Neural cell (in vitro differentiated cells): ENCODE data around the gene KCNT1. TPM values are rescaled to one million over a fixed set of nuclear protein-coding genes. Genes with fewer than 3 reads are reported as not detected.

Experiments
- H2AFZ ChIP-seq: fragments of 200-600, 300-800 bp; sonication (generic), shearing (Covaris generic); 2 replicates; pipeline ENCODE4 v1.6.0; 2014; ENCODE audit warnings: low read depth, mild to moderate bottlenecking, antibody characterized with exemption, low read length, moderate library complexity
- H3F3A ChIP-seq: fragments of 200-600 bp; shearing (Covaris generic); 2 replicates; pipeline ENCODE4 v1.6.1; 2016; ENCODE audit warnings: mild to moderate bottlenecking, moderate library complexity, mixed read lengths, antibody characterized with exemption, low read length; ENCODE audit not compliant: insufficient read depth, poor library complexity, severe bottlenecking
- H3K27ac ChIP-seq: fragments of 200-600, 300-800 bp; sonication (generic), shearing (Covaris generic); 2 replicates; pipeline ENCODE4 v1.5.1; 2014; ENCODE audit warnings: mild to moderate bottlenecking, low read length, moderate library complexity
- H3K27me3 ChIP-seq: fragments of 300-800, 200-600 bp; sonication (generic), shearing (Covaris generic); 2 replicates; pipeline ENCODE4 v1.6.0; 2014; ENCODE audit warnings: mild to moderate bottlenecking, low read depth, low read length, moderate library complexity; ENCODE audit not compliant: insufficient read depth
- H3K36me3 ChIP-seq: fragments of 300-800, 200-600 bp; sonication (generic), shearing (Covaris generic); 2 replicates; pipeline ENCODE4 v1.5.1; 2014; ENCODE audit warnings: mild to moderate bottlenecking, antibody characterized with exemption, low read length, moderate library complexity; ENCODE audit not compliant: insufficient read depth
- H3K4me2 ChIP-seq: fragments of 300-800, 200-600 bp; sonication (generic), shearing (Covaris generic); 2 replicates; pipeline ENCODE4 v1.6.0; 2014; ENCODE audit warnings: mild to moderate bottlenecking, low read length
- H3K4me3 ChIP-seq: fragments of 300-800, 200-600 bp; sonication (generic), shearing (Covaris generic); 2 replicates; pipeline ENCODE4 v1.5.1; 2014; ENCODE audit warnings: mild to moderate bottlenecking, low read length, moderate library complexity
- H3K79me2 ChIP-seq: fragments of 200-600 bp; shearing (Covaris generic); replicated peaks from 2 replicates; pipeline ENCODE4 v1.6.0; 2014; ENCODE audit warnings: mild to moderate bottlenecking, low read length, moderate library complexity; ENCODE audit not compliant: insufficient read depth
- H3K9ac ChIP-seq: fragments of 300-800, 200-600 bp; sonication (generic), shearing (Covaris generic); 2 replicates; pipeline ENCODE4 v1.6.1; 2016; ENCODE audit warnings: mild to moderate bottlenecking, low read length, mixed read lengths
- H3K9me2 ChIP-seq: fragments of 200-600 bp; shearing (Covaris generic); 2 replicates; pipeline ENCODE4 v1.6.1; 2016; ENCODE audit warnings: mild to moderate bottlenecking, low read length, mixed read lengths; ENCODE audit not compliant: insufficient read depth
- H3K9me3 ChIP-seq: fragments of 200-600, 300-800 bp; sonication (generic), shearing (Covaris generic); 2 replicates; pipeline ENCODE4 v1.6.1; 2016; ENCODE audit warnings: mild to moderate bottlenecking, mixed run types, low read length, moderate library complexity, mixed read lengths
- H4K20me1 ChIP-seq: fragments of 200-600 bp; shearing (Covaris generic); 2 replicates; pipeline ENCODE4 v1.6.1; 2016; ENCODE audit warnings: mild to moderate bottlenecking, mixed run types; ENCODE audit not compliant: insufficient read depth
- EP300 ChIP-seq: fragments of 450-650 bp; conservative IDR thresholded peaks from 2 replicates; pipeline ENCODE4 v1.6.1; 2014; ENCODE audit warnings: antibody characterized with exemption, mild to moderate bottlenecking, moderate library complexity; ENCODE audit not compliant: poor library complexity, severe bottlenecking
- EZH2 ChIP-seq: fragments of 200-600, 300-800 bp; shearing (Covaris generic), sonication (generic); IDR thresholded peaks from 2 replicates; pipeline ENCODE4 v1.6.1; 2014; ENCODE audit warnings: antibody characterized with exemption, low read length, borderline replicate concordance, mild to moderate bottlenecking; ENCODE audit not compliant: insufficient read depth, poor library complexity, severe bottlenecking
- MXI1 ChIP-seq: fragments of 450-650 bp; conservative IDR thresholded peaks from 2 replicates; pipeline ENCODE4 v1.6.1; 2014; ENCODE audit warnings: antibody characterized with exemption, mild to moderate bottlenecking; ENCODE audit not compliant: poor library complexity, severe bottlenecking
- POLR2AphosphoS5 ChIP-seq: IDR thresholded peaks from 2 replicates; pipeline ENCODE4 v1.6.1; 2012
- RAD21 ChIP-seq: fragments of 450-650 bp; conservative IDR thresholded peaks from 2 replicates; pipeline ENCODE4 v1.6.1; 2014; ENCODE audit warnings: antibody characterized with exemption, mild to moderate bottlenecking, moderate library complexity
- SMC3 ChIP-seq: fragments of 450-650 bp; conservative IDR thresholded peaks from 2 replicates; pipeline ENCODE4 v1.6.1; 2014; ENCODE audit warnings: antibody characterized with exemption, mild to moderate bottlenecking, moderate library complexity; ENCODE audit not compliant: poor library complexity
- TAF1 ChIP-seq: IDR thresholded peaks from 2 replicates; pipeline ENCODE4 v1.6.1; 2012; ENCODE audit warnings: low read depth
- polyA plus RNA-seq: library from polyadenylated mRNA; depleted of rRNA; stranded (reverse); fragments of >200 nt; gene quantifications from 2 replicates; pipeline ENCODE4 v1.2.3, GENCODE V29; 2014
- TF ChIP-seq, protein P1 (sequence below): fragments of 450-650 bp; IDR thresholded peaks from 2 replicates; pipeline ENCODE4 v1.5.1; 2014; ENCODE audit warnings: antibody characterized with exemption, mild to moderate bottlenecking, moderate library complexity; ENCODE audit not compliant: poor library complexity, severe bottlenecking
- TF ChIP-seq, protein P2 (sequence below): IDR thresholded peaks from 2 replicates; pipeline ENCODE4 v1.6.1; 2012; ENCODE audit warnings: borderline replicate concordance

KCNT1 gene
- polyA plus RNA-seq, 1 donor from 2014 or later, result 0.67 TPM

DNA sequence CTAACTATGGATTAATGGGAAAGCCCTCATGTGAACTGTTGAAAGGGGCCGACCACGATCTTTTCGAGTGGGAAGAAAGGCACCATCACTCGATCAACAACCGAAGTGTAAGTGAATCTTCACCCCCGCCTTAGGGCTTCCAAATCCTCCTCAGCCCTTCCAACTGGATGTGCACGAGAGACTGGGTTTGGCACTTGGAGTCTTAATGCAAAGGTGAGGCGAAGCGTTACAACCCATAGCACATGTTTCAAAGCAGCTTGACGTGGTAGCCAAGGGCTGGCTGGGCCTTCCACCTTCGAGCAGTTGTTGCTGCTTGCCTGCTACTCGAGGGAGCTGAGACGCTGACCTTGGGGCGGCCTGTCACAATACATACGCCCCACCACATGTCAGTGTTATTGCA, 44.6 kb upstream of the KCNT1 start:
- Histone ChIP-seq H3K9me3 (no peaks in the 10 kb centered on the region), H3K27me3 (no peaks in the 10 kb centered on the region), H3K9me2 (no peaks in the 10 kb centered on the region), H3K79me2 (no peaks in the 10 kb centered on the region), H4K20me1 (no peaks in the 10 kb centered on the region), H2AFZ (no peak overlapping the region), H3F3A (no peaks in the 10 kb centered on the region), H3K4me3 (no peak overlapping the region), H3K27ac (no peak overlapping the region), H3K36me3 (no peaks in the 10 kb centered on the region), H3K9ac (no peak overlapping the region), H3K4me2 (no peak overlapping the region)
- TF ChIP-seq, protein P1, sequence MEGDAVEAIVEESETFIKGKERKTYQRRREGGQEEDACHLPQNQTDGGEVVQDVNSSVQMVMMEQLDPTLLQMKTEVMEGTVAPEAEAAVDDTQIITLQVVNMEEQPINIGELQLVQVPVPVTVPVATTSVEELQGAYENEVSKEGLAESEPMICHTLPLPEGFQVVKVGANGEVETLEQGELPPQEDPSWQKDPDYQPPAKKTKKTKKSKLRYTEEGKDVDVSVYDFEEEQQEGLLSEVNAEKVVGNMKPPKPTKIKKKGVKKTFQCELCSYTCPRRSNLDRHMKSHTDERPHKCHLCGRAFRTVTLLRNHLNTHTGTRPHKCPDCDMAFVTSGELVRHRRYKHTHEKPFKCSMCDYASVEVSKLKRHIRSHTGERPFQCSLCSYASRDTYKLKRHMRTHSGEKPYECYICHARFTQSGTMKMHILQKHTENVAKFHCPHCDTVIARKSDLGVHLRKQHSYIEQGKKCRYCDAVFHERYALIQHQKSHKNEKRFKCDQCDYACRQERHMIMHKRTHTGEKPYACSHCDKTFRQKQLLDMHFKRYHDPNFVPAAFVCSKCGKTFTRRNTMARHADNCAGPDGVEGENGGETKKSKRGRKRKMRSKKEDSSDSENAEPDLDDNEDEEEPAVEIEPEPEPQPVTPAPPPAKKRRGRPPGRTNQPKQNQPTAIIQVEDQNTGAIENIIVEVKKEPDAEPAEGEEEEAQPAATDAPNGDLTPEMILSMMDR, result no peak
- TF ChIP-seq EP300 (no peak), SMC3 (no peak), MXI1 (no peak), POLR2AphosphoS5 (no peak)

DNA sequence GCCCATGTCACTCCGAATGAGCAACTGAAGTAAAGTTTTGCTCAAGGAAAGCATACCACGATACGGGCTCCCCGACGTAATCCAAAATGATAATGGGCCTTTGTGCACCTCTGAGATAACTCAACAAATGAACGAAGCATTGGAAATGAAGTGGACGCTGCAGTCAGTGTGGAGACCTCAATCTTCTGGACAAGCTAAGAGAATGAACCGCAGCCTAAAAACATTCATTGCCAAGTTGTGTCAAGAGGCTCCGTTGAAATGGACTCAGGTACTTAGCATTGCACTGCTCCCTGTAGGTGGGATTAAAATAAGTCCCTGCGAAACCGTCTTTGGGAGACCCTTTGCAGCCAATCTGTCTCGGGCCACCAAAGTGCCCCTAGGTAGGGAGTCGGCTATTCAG, 42.7 kb upstream of the KCNT1 start:
- H3K4me2 ChIP-seq, result no peak overlapping the region
- no peak overlapping the region for H2AFZ ChIP-seq
- no peaks in the 10 kb centered on the region for H3K9me2 ChIP-seq
- H3K9ac ChIP-seq, result no peak overlapping the region
- no peak overlapping the region for H3K27ac ChIP-seq
- H3K27me3 ChIP-seq, result no peaks in the 10 kb centered on the region
- H3K9me3 ChIP-seq, result no peaks in the 10 kb centered on the region
- no peaks in the 10 kb centered on the region for H3K36me3 ChIP-seq
- no peak overlapping the region for H3K4me3 ChIP-seq
- no peaks in the 10 kb centered on the region for H4K20me1 ChIP-seq
- no peaks in the 10 kb centered on the region for H3K79me2 ChIP-seq
- TF ChIP-seq SMC3 (no peak), TAF1 (no peak), MXI1 (no peak), POLR2AphosphoS5 (no peak), EZH2 (no peak), EP300 (no peak), RAD21 (no peak)
- TF ChIP-seq, protein P1, result no peak
- TF ChIP-seq, protein P2, sequence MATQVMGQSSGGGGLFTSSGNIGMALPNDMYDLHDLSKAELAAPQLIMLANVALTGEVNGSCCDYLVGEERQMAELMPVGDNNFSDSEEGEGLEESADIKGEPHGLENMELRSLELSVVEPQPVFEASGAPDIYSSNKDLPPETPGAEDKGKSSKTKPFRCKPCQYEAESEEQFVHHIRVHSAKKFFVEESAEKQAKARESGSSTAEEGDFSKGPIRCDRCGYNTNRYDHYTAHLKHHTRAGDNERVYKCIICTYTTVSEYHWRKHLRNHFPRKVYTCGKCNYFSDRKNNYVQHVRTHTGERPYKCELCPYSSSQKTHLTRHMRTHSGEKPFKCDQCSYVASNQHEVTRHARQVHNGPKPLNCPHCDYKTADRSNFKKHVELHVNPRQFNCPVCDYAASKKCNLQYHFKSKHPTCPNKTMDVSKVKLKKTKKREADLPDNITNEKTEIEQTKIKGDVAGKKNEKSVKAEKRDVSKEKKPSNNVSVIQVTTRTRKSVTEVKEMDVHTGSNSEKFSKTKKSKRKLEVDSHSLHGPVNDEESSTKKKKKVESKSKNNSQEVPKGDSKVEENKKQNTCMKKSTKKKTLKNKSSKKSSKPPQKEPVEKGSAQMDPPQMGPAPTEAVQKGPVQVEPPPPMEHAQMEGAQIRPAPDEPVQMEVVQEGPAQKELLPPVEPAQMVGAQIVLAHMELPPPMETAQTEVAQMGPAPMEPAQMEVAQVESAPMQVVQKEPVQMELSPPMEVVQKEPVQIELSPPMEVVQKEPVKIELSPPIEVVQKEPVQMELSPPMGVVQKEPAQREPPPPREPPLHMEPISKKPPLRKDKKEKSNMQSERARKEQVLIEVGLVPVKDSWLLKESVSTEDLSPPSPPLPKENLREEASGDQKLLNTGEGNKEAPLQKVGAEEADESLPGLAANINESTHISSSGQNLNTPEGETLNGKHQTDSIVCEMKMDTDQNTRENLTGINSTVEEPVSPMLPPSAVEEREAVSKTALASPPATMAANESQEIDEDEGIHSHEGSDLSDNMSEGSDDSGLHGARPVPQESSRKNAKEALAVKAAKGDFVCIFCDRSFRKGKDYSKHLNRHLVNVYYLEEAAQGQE, result no peak
- no peaks in the 10 kb centered on the region for H3F3A ChIP-seq
